Body of pancreas (tissue), 4 donors: ENCODE results near the gene SLC23A1. TPM values are rescaled to one million over a fixed set of nuclear protein-coding genes. Genes with fewer than 3 reads are reported as not detected.

Experiments
- ATAC-seq: fragments of 150-250 bp; one replicate; pipeline ENCODE4 v1.9.1; 2016
- DNase-seq, 4 donors: peaks; one replicate each; pipeline ENCODE4 v3.0.0-alpha.2; 2019
- H3K27ac ChIP-seq, 4 donors: fragments of 200-600 bp; sonication (generic); 1 replicate in 3 of 4; 2 replicates in 1 of 4; pipeline versions ENCODE4 v1.5.1 to v1.6.1; 2016 to 2019; ENCODE audit warnings: mild to moderate bottlenecking in 1 of 4, mixed read lengths in 1 of 4, moderate library complexity in 1 of 4
- H3K27me3 ChIP-seq, 2 donors: fragments of 200-600 bp; sonication (generic); one replicate each; pipeline ENCODE4 v1.6.0; 2016; ENCODE audit warnings: mild to moderate bottlenecking in 1 of 2
- H3K36me3 ChIP-seq, 2 donors: fragments of 200-600 bp; sonication (generic); replicated peaks in 1 of 2; 2 replicates each; pipeline ENCODE4 v1.5.1; 2016; ENCODE audit warnings: low read depth in 2 of 2; ENCODE audit not compliant: insufficient read depth in 1 of 2
- H3K4me1 ChIP-seq: fragments of 200-600 bp; sonication (generic); one replicate; pipeline ENCODE4 v1.6.0; 2016
- H3K4me3 ChIP-seq, 2 donors: fragments of 200-600 bp; sonication (generic); 1 replicate in 1 of 2; 2 replicates in 1 of 2; pipeline ENCODE4 v1.5.1; 2016 to 2019
- H3K9me3 ChIP-seq, 3 donors: fragments of 200-600 bp; sonication (generic); 1 replicate in 2 of 3; 2 replicates in 1 of 3; pipeline ENCODE4 v1.5.1; 2016
- POLR2A ChIP-seq, 3 donors: fragments of 450-650 bp; IDR thresholded peaks; one replicate each; pipeline ENCODE4 v1.6.1; 2016; ENCODE audit warnings: antibody characterized with exemption in 3 of 3, mild to moderate bottlenecking in 2 of 3
- WGBS, 2 donors: methylation state at CpG; one replicate each; pipeline ENCODE4 v1.1.5; 2017; 5-methylcytosine and 5-hydroxymethylcytosine counted together
- intact Hi-C: fragments of 100-400 bp; cut with DNase I; formaldehyde crosslinking; loops from one replicate; pipeline ENCODE4 v1.15.1; 2023
- total RNA-seq, 2 donors: library from RNA; depleted of rRNA; stranded (reverse); fragments of >200 nt; gene quantifications; one replicate each; pipeline ENCODE4 v1.1.0, GENCODE V29; 2016
- TF ChIP-seq, protein P1 (sequence below), 7 experiments: fragments of 450-650 bp in 4 of 7; fragments of 200-600 bp in 3 of 7; sonication (generic) in 3 of 7; IDR thresholded peaks; one replicate each; pipeline ENCODE4 v1.5.1; 2016 to 2019; ENCODE audit warnings: antibody characterized with exemption in 7 of 7

Gene SLC23A1
- total RNA-seq, 2 donors from 2014 or later = 0.66 to 0.78 TPM

DNA sequence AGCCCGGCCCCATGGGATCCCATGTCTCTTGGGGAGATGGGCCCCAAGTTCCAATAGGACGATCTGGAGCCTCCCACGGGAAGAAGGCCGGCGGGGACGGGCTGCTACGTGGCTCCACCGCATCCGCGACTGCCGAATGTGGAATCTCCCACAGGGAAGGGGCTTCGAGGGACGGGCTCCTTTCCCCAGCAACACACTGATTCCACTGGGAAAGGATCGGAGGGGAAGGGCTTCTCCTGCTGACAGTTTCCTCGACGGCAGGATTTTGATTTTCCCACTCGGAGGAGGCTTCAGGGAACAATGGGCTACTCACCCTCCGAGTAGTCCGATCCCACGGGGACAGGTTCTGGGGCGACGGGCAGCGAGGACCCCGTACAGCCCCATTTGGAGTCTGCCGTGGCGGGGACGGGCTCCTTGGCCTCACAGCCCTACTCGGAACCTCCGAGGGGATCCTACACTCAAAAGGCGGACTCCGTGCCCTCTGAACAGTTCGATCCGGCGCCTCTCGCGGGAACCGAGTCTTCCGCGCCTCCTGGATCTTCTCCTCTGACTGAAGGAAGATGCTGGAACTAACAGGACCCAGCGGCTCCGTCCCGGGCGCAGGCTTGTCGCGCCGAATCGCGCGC is 10.5 kb upstream of the SLC23A1 start:
- no peak for TF ChIP-seq POLR2A (IDR thresholded peaks at IDR 0.05)
- TF ChIP-seq, protein P1, sequence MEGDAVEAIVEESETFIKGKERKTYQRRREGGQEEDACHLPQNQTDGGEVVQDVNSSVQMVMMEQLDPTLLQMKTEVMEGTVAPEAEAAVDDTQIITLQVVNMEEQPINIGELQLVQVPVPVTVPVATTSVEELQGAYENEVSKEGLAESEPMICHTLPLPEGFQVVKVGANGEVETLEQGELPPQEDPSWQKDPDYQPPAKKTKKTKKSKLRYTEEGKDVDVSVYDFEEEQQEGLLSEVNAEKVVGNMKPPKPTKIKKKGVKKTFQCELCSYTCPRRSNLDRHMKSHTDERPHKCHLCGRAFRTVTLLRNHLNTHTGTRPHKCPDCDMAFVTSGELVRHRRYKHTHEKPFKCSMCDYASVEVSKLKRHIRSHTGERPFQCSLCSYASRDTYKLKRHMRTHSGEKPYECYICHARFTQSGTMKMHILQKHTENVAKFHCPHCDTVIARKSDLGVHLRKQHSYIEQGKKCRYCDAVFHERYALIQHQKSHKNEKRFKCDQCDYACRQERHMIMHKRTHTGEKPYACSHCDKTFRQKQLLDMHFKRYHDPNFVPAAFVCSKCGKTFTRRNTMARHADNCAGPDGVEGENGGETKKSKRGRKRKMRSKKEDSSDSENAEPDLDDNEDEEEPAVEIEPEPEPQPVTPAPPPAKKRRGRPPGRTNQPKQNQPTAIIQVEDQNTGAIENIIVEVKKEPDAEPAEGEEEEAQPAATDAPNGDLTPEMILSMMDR (IDR thresholded peaks at IDR 0.05) = no peak
- intact Hi-C loops = no loop called here
- Histone ChIP-seq H3K4me3 (no peak overlapping the region), H3K27me3 (peaks cover 0 to 11% of the 10 kb centered on the region in 2 donors), H3K27ac (no peak overlapping the region), H3K9me3 (no peaks in the 10 kb centered on the region), H3K4me1 (peaks cover 30% of the 10 kb centered on the region), H3K36me3 (no peaks in the 10 kb centered on the region)
- WGBS, 2 donors = 7 to 13% methylated on average over 20 to 49 of the region's 49 CpGs
- no peak for ATAC-seq
- no peak for DNase-seq

- peak; percentile 38 to 51 (median 46) for DNase-seq
- TF ChIP-seq, protein P1 (IDR thresholded peaks at IDR 0.05) = peak in 6 of 7 experiments; percentile 25 to 62 (median 38)
- TF ChIP-seq POLR2A (IDR thresholded peaks at IDR 0.05) = no peak
- H3K27ac ChIP-seq = no peak overlapping the region
- ATAC-seq = peak; percentile 22
- H3K4me1 ChIP-seq = peaks cover 37% of the 10 kb centered on the region
- no peaks in the 10 kb centered on the region for H3K9me3 ChIP-seq
- 4 to 5% methylated on average over 10 to 69 of the region's 77 CpGs for WGBS, 2 donors
- H3K4me3 ChIP-seq = peak overlapping the region; percentile 9 to 25
- intact Hi-C loops = no loop called here
- H3K36me3 ChIP-seq = no peaks in the 10 kb centered on the region
- peaks cover 0 to 11% of the 10 kb centered on the region in 2 donors for H3K27me3 ChIP-seq
Observed at GRCh38 chr5:139392678-139393496, 9.8 kb upstream of the SLC23A1 start.

DNA sequence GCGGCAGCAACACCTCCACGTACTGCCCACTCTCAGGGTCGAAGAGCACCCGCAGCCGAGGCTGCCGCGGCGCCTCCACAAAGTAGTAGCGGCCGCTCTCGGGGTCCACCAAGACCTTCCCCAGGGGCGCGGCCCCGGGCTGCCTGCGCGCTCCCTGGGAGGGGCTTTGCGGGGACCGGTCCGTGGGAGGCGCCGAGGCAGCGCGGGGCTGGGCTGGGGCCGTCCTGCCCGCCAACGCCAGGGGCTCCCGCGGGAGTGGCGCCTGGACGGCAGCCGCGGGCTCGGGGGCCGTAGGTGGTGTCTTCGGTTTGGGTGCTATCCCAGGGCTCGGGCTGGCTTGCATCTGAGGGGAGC is 9.2 kb upstream of the SLC23A1 start:
- WGBS, 2 donors = 10% methylated on average over 36 of the region's 36 CpGs; no CpG with 5 or more reads in 1 of the 2 donors
- Histone ChIP-seq H3K9me3 (no peaks in the 10 kb centered on the region), H3K27ac (no peak overlapping the region), H3K4me1 (peaks cover 40% of the 10 kb centered on the region), H3K27me3 (peaks cover 0 to 11% of the 10 kb centered on the region in 2 donors), H3K36me3 (no peaks in the 10 kb centered on the region), H3K4me3 (no peak overlapping the region)
- DNase-seq (no peak), ATAC-seq (no peak)
- TF ChIP-seq, protein P1 (IDR thresholded peaks at IDR 0.05) = no peak
- no peak for TF ChIP-seq POLR2A (IDR thresholded peaks at IDR 0.05)
- intact Hi-C loops = no loop called here

GRCh38 chr5:139391570-139392323 is 8.7 kb upstream of the SLC23A1 start:
- intact Hi-C loops = no loop called here
- peaks cover 0 to 11% of the 10 kb centered on the region in 2 donors for H3K27me3 ChIP-seq
- no peak for ATAC-seq
- H3K36me3 ChIP-seq = no peaks in the 10 kb centered on the region
- TF ChIP-seq, protein P1 (IDR thresholded peaks at IDR 0.05) = no peak
- TF ChIP-seq POLR2A (IDR thresholded peaks at IDR 0.05) = no peak
- H3K4me1 ChIP-seq = peaks cover 40% of the 10 kb centered on the region
- no peak for DNase-seq
- no peak overlapping the region for H3K27ac ChIP-seq
- H3K9me3 ChIP-seq = no peaks in the 10 kb centered on the region
- WGBS, 2 donors = 61 to 67% methylated on average over 27 to 33 of the region's 33 CpGs
- no peak overlapping the region for H3K4me3 ChIP-seq
